OCI-LY7 (cell line): Measurements from ENCODE around the gene MAEL. TPM values are rescaled to one million over a fixed set of nuclear protein-coding genes. Genes with fewer than 3 reads are reported as not detected.

Experiments
- BruUV-seq: library from RNA; stranded (reverse); fragments of 400-500 nt; replicated peaks from 2 replicates; lab custom pipeline; 2021; lab: Mats Ljungman, UMichigan
- CTCF ChIA-PET: fragments of 300-600 bp; sonication (Branson Sonifier 250); formaldehyde crosslinking; loops from one replicate; lab custom pipeline; 2022; ENCODE audit warnings: antibody characterized with exemption; ENCODE audit not compliant: unreplicated experiment; lab: Charles Lee
- POLR2A ChIA-PET: fragments of 300-600 bp; sonication (Branson Sonifier 250); formaldehyde crosslinking; loops from one replicate; lab custom pipeline; 2022; ENCODE audit warnings: antibody characterized with exemption; lab: Charles Lee
- DNase-seq: peaks from one replicate; pipeline ENCODE4 v3.0.0-alpha.2; 2015; ENCODE audit warnings: low spot score
- H2AFZ ChIP-seq: fragments of 200-600 bp; sonication (generic), shearing (Covaris generic); 2 replicates; pipeline ENCODE4 v1.6.1; 2014; ENCODE audit warnings: mild to moderate bottlenecking, antibody characterized with exemption, low read length, moderate library complexity
- H3K27ac ChIP-seq: fragments of 200-600 bp; sonication (generic); 2 replicates; pipeline ENCODE4 v1.5.1; 2014; ENCODE audit warnings: mixed run types, low read depth, mild to moderate bottlenecking, moderate library complexity, low read length, inconsistent platforms; ENCODE audit not compliant: poor library complexity, severe bottlenecking
- H3K36me3 ChIP-seq: fragments of 200-600 bp; sonication (generic); 2 replicates; pipeline ENCODE4 v1.6.1; 2014; ENCODE audit warnings: mild to moderate bottlenecking, antibody characterized with exemption, low read length, moderate library complexity, mixed read lengths; ENCODE audit not compliant: insufficient read depth
- H3K4me1 ChIP-seq: fragments of 200-600 bp; sonication (generic); 2 replicates; pipeline ENCODE4 v1.5.1; 2014; ENCODE audit warnings: mild to moderate bottlenecking, low read length; ENCODE audit not compliant: insufficient read depth, poor library complexity, severe bottlenecking
- H3K4me2 ChIP-seq: fragments of 200-600 bp; sonication (generic); 2 replicates; pipeline ENCODE4 v1.6.1; 2014; ENCODE audit warnings: mild to moderate bottlenecking, low read length
- H3K4me3 ChIP-seq: fragments of 200-600 bp; sonication (generic); 2 replicates; pipeline ENCODE4 v1.5.1; 2014; ENCODE audit warnings: mild to moderate bottlenecking, low read depth, low read length; ENCODE audit not compliant: poor library complexity, severe bottlenecking
- H3K79me2 ChIP-seq: fragments of 200-600 bp; sonication (generic); 2 replicates; pipeline ENCODE4 v1.6.1; 2016; ENCODE audit warnings: low read depth, mild to moderate bottlenecking, low read length, moderate library complexity, mixed read lengths; ENCODE audit not compliant: insufficient read depth
- H3K9me2 ChIP-seq: fragments of 200-600 bp; sonication (generic); 2 replicates; pipeline ENCODE4 v1.6.1; 2016; ENCODE audit warnings: mild to moderate bottlenecking, low read length, mixed read lengths; ENCODE audit not compliant: insufficient read depth
- H3K9me3 ChIP-seq: fragments of 200-600 bp; sonication (generic); 2 replicates; pipeline ENCODE4 v1.6.1; 2014; ENCODE audit warnings: mild to moderate bottlenecking, mixed run types, low read length, mixed read lengths
- H4K20me1 ChIP-seq: fragments of 200-600 bp; sonication (generic); 2 replicates; pipeline ENCODE4 v1.6.1; 2014; ENCODE audit warnings: mild to moderate bottlenecking, antibody characterized with exemption, low read length, moderate library complexity, mixed read lengths; ENCODE audit not compliant: insufficient read depth
- CTCF ChIP-seq: fragments of 200-600 bp; sonication (generic); conservative IDR thresholded peaks from 2 replicates; pipeline ENCODE4 v1.5.1; 2014; ENCODE audit warnings: mild to moderate bottlenecking, antibody characterized with exemption, low read length, moderate library complexity, mixed read lengths
- EZH2phosphoT487 ChIP-seq: fragments of 200-600 bp; sonication (generic); IDR thresholded peaks from 2 replicates; pipeline ENCODE4 v1.6.1; 2018; ENCODE audit warnings: low read depth, borderline replicate concordance, mild to moderate bottlenecking, mixed run types, antibody characterized with exemption, low read length, moderate library complexity, mixed read lengths
- intact Hi-C: fragments of 100-400 bp; cut with micrococcal nuclease; formaldehyde crosslinking; loops from one replicate; pipeline ENCODE4 v1.10.0; 2022; ENCODE audit not compliant: unreplicated experiment
- total RNA-seq, 2 experiments: library from RNA; depleted of rRNA in 1 of 2; stranded (reverse); fragments of >200 nt in 1 of 2; shearing (Covaris generic) in 1 of 2; gene quantifications; 2 replicates each; pipeline ENCODE4 v1.2.3, GENCODE V29; 2014 to 2022

The MAEL gene
- total RNA-seq, 2 experiments from 2014 or later = not detected

GRCh38 chr1:166960858-166961474 lies 28.1 kb upstream of the MAEL start:
- CTCF ChIA-PET = no interaction called here

GRCh38 chr1:166969074-166969677 lies 19.9 kb upstream of the MAEL start:
- H3K79me2 ChIP-seq = no peaks in the 10 kb centered on the region
- no peak overlapping the region for H3K4me2 ChIP-seq
- peaks cover 3% of the 10 kb centered on the region for H3K4me1 ChIP-seq
- H3K36me3 ChIP-seq = no peaks in the 10 kb centered on the region
- H3K9me2 ChIP-seq = no peaks in the 10 kb centered on the region
- TF ChIP-seq EZH2phosphoT487 (no peak), CTCF (no peak)
- ChIA-PET POLR2A (interaction anchor here (0.6 to 0.9 kb wide), 2 partner anchors 11 to 26 kb away, joined by 3 to 4 read pairs; no protein-coding TSS in a partner anchor), CTCF (no interaction called here)
- intact Hi-C loops = no loop called here
- H3K4me3 ChIP-seq = no peak overlapping the region
- no TSS peak for BruUV-seq
- H2AFZ ChIP-seq = no peak overlapping the region
- H3K27ac ChIP-seq = no peak overlapping the region
- no peaks in the 10 kb centered on the region for H3K9me3 ChIP-seq
- no peaks in the 10 kb centered on the region for H4K20me1 ChIP-seq
- DNase-seq = peak; percentile 14

More at GRCh38 chr1:166960858-166961474, 28.1 kb upstream of the MAEL start:
- Histone ChIP-seq H3K9me3 (no peaks in the 10 kb centered on the region), H3K4me2 (no peak overlapping the region), H3K9me2 (no peaks in the 10 kb centered on the region), H3K4me3 (no peak overlapping the region), H2AFZ (no peak overlapping the region), H4K20me1 (no peaks in the 10 kb centered on the region), H3K36me3 (no peaks in the 10 kb centered on the region), H3K27ac (no peak overlapping the region), H3K4me1 (no peaks in the 10 kb centered on the region), H3K79me2 (no peaks in the 10 kb centered on the region)
- intact Hi-C loops = no loop called here
- no peak for DNase-seq
- POLR2A ChIA-PET = interaction anchor here (0.7 kb wide), 1 partner anchor 25 kb away, joined by 3 read pairs; no protein-coding TSS in a partner anchor
- TF ChIP-seq EZH2phosphoT487 (no peak), CTCF (no peak)
- no TSS peak for BruUV-seq

- peaks cover 16% of the 10 kb centered on the region for H3K4me1 ChIP-seq
- POLR2A ChIA-PET = no interaction called here
- BruUV-seq = no TSS peak
These were observed 17.8 kb upstream of the MAEL start for GRCh38 chr1:166971252-166971651.

More at GRCh38 chr1:166971252-166971651, 17.8 kb upstream of the MAEL start:
- Histone ChIP-seq H3K27ac (no peak overlapping the region), H4K20me1 (no peaks in the 10 kb centered on the region), H3K4me3 (no peak overlapping the region), H3K9me3 (no peaks in the 10 kb centered on the region), H3K36me3 (no peaks in the 10 kb centered on the region), H3K79me2 (no peaks in the 10 kb centered on the region), H3K4me2 (no peak overlapping the region), H2AFZ (no peak overlapping the region), H3K9me2 (no peaks in the 10 kb centered on the region)
- intact Hi-C loops = no loop called here
- DNase-seq = no peak
- no peak for TF ChIP-seq CTCF
- no peak for TF ChIP-seq EZH2phosphoT487
- CTCF ChIA-PET = no interaction called here
